Endothelial cell of umbilical vein (primary cell): Measurements from ENCODE around the gene SLFNL1. TPM values are rescaled to one million over a fixed set of nuclear protein-coding genes. Genes with fewer than 3 reads are reported as not detected.
A peak's percentile ranks its signal among the peaks of the same experiment; 100 is the strongest.

Experiments used
- BruUV-seq: library from RNA; stranded (reverse); fragments of 400-500 nt; replicated peaks from 2 replicates; lab custom pipeline; 2021; lab: Mats Ljungman, UMichigan
- CTCF ChIA-PET: fragments of 300-600, 350-600 bp; sonication (Branson Sonifier 250); formaldehyde crosslinking; loops from one replicate; lab custom pipeline; 2021; ENCODE audit warnings: antibody characterized with exemption, inconsistent platforms; lab: Charles Lee
- POLR2A ChIA-PET: fragments of 300-600, 350-600 bp; sonication (Branson Sonifier 250); formaldehyde crosslinking; loops from one replicate; lab custom pipeline; 2021; ENCODE audit warnings: antibody characterized with exemption, inconsistent platforms; lab: Charles Lee
- DNase-seq: peaks from one replicate; pipeline ENCODE4 v3.0.0-alpha.2; 2011; ENCODE audit warnings: low read depth, low spot score
- FAIRE-seq: peaks from 2 replicates; lab custom pipeline; 2011; peaks lifted over from hg19 to GRCh38; lab: Jason Lieb, UNC
- H2AFZ ChIP-seq: 2 replicates; pipeline ENCODE4 v1.6.0; 2012; ENCODE audit warnings: low read depth, low read length, control low read depth, inconsistent platforms
- H3K27ac ChIP-seq: 2 replicates; pipeline ENCODE4 v1.5.1; 2011; ENCODE audit warnings: low read depth, mild to moderate bottlenecking, control low read depth, low read length, moderate library complexity; ENCODE audit not compliant: insufficient read depth
- H3K27me3 ChIP-seq, 2 experiments: 2 replicates each; pipeline versions ENCODE4 v1.6.0 to v1.6.1; 2011; ENCODE audit warnings: low read length in 2 of 2, mixed read lengths in 1 of 2; ENCODE audit not compliant: control insufficient read depth in 2 of 2, insufficient read depth in 2 of 2
- H3K36me3 ChIP-seq, 2 experiments: 2 replicates in 1 of 2; 3 replicates in 1 of 2; pipeline ENCODE4 v1.5.1; 2011; ENCODE audit warnings: low read length in 2 of 2, mild to moderate bottlenecking in 1 of 2, moderate library complexity in 1 of 2; ENCODE audit not compliant: control insufficient read depth in 2 of 2, insufficient read depth in 2 of 2; ENCODE audit errors: extremely low read depth in 1 of 2
- H3K4me1 ChIP-seq: 3 replicates; pipeline ENCODE4 v1.5.1; 2011; ENCODE audit warnings: mild to moderate bottlenecking, low read length; ENCODE audit not compliant: control insufficient read depth, insufficient read depth; ENCODE audit errors: extremely low read depth
- H3K4me2 ChIP-seq: 2 replicates; pipeline ENCODE4 v1.6.1; 2011; ENCODE audit warnings: low read length, control low read depth, mixed read lengths; ENCODE audit not compliant: insufficient read depth
- H3K4me3 ChIP-seq, 3 experiments: fragments of 200-600 bp in 1 of 3; sonication (generic), shearing (Covaris generic) in 1 of 3; replicated peaks in 1 of 3; 2 replicates each; pipeline ENCODE4 v1.5.1; 2011 to 2016; ENCODE audit warnings: control low read depth in 3 of 3, low read length in 3 of 3, mild to moderate bottlenecking in 2 of 3, inconsistent platforms in 1 of 3, low read depth in 1 of 3, moderate library complexity in 1 of 3; ENCODE audit not compliant: insufficient read depth in 1 of 3
- H3K79me2 ChIP-seq: 2 replicates; pipeline ENCODE4 v1.6.0; 2012; ENCODE audit warnings: low read length, inconsistent platforms; ENCODE audit not compliant: control insufficient read depth, insufficient read depth
- H3K9ac ChIP-seq: replicated peaks from 2 replicates; pipeline ENCODE3; 2011; ENCODE audit warnings: low read length, control low read depth; ENCODE audit not compliant: insufficient read depth; ENCODE audit errors: extremely low read depth
- H3K9me1 ChIP-seq: replicated peaks from 3 replicates; pipeline ENCODE4 v1.6.0; 2011; ENCODE audit warnings: mild to moderate bottlenecking, low read length; ENCODE audit not compliant: control insufficient read depth, insufficient read depth; ENCODE audit errors: extremely low read depth
- H3K9me3 ChIP-seq: replicated peaks from 2 replicates; pipeline ENCODE4 v1.5.1; 2012; ENCODE audit warnings: low read length, inconsistent platforms; ENCODE audit not compliant: control insufficient read depth, insufficient read depth
- H4K20me1 ChIP-seq: replicated peaks from 2 replicates; pipeline ENCODE3; 2011; ENCODE audit warnings: mild to moderate bottlenecking, low read length; ENCODE audit not compliant: control insufficient read depth, insufficient read depth; ENCODE audit errors: extremely low read depth
- CTCF ChIP-seq, 2 donors: IDR thresholded peaks; 1 replicate in 1 of 2; 2 replicates in 1 of 2; pipeline ENCODE4 v1.5.1; 2011; ENCODE audit warnings: low read length in 2 of 2, mild to moderate bottlenecking in 2 of 2, moderate library complexity in 2 of 2, control low read depth in 1 of 2, inconsistent platforms in 1 of 2, low read depth in 1 of 2; ENCODE audit not compliant: insufficient read depth in 1 of 2; ENCODE audit errors: extremely low read depth in 1 of 2
- EZH2 ChIP-seq: IDR thresholded peaks from 2 replicates; pipeline ENCODE4 v1.6.1; 2012; ENCODE audit warnings: borderline replicate concordance, low read depth, mild to moderate bottlenecking, moderate library complexity, low read length, inconsistent platforms; ENCODE audit not compliant: severe bottlenecking
- FOS ChIP-seq: IDR thresholded peaks from 2 replicates; pipeline ENCODE4 v1.6.1; 2011; ENCODE audit warnings: mild to moderate bottlenecking, low read length, moderate library complexity, borderline replicate concordance; ENCODE audit not compliant: insufficient read depth
- GATA2 ChIP-seq: IDR thresholded peaks from 2 replicates; pipeline ENCODE4 v1.7.0; 2011; ENCODE audit warnings: low read depth, mild to moderate bottlenecking, moderate library complexity, mixed read lengths, low read length; ENCODE audit not compliant: insufficient read length, insufficient read depth
- JUN ChIP-seq: IDR thresholded peaks from 2 replicates; pipeline ENCODE4 v1.6.1; 2011; ENCODE audit warnings: borderline replicate concordance, low read depth; ENCODE audit not compliant: insufficient read length, insufficient read depth
- MYC ChIP-seq: IDR thresholded peaks from one replicate; pipeline ENCODE4 v1.6.1; 2011; ENCODE audit warnings: mild to moderate bottlenecking, low read depth, low read length
- POLR2A ChIP-seq: IDR thresholded peaks from 2 replicates; pipeline ENCODE4 v1.6.1; 2012; ENCODE audit warnings: low read depth, mild to moderate bottlenecking, control low read depth, low read length
- POLR2AphosphoS5 ChIP-seq: IDR thresholded peaks from 2 replicates; pipeline ENCODE4 v1.6.1; 2012; ENCODE audit warnings: low read depth, mild to moderate bottlenecking, control low read depth, low read length, moderate library complexity; ENCODE audit not compliant: insufficient read depth
- dilution Hi-C: fragments of 300-500 bp; cut with MboI; formaldehyde crosslinking; loops from one replicate; pipeline ENCODE4 v1.15.0; 2019; ENCODE audit warnings: low sequenced_read_pairs; ENCODE audit not compliant: extremely low pct_ligation_motif_present
- intact Hi-C: fragments of 100-400 bp; cut with micrococcal nuclease; formaldehyde crosslinking; loops from one replicate; pipeline ENCODE4 v1.10.0; 2022
- polyA plus RNA-seq, 4 experiments: library from polyadenylated mRNA; depleted of rRNA in 3 of 4; stranded (reverse) in 3 of 4; unstranded in 1 of 4; fragments of >200 nt; gene quantifications; 2 replicates each; pipeline versions ENCODE4 v1.2.1 to v1.2.3, GENCODE V29; 2011 to 2012; ENCODE audit warnings: missing spikeins in 1 of 4
- total RNA-seq: library from RNA; stranded (reverse); gene quantifications from 2 replicates; pipeline ENCODE4 v1.2.3, GENCODE V29; 2021
- TF ChIP-seq, protein P1 (sequence below): IDR thresholded peaks from 2 replicates; pipeline ENCODE4 v1.6.1; 2011; ENCODE audit not compliant: insufficient read depth, insufficient read length

Gene SLFNL1
- total and polyA plus RNA-seq, 2 donors (not counting 3 experiments of a cell fraction or from before 2014, with no cell fraction given): 0.14 to 0.29 TPM

- CTCF ChIA-PET: interaction anchor here (1.0 to 1.2 kb wide), 3 partner anchors 20 to 29 kb away, joined by 3 to 4 read pairs (median 3); no protein-coding TSS in a partner anchor
- TF ChIP-seq POLR2A (no peak), CTCF (IDR thresholded peaks at IDR 0.05; ENCODE audit: extremely low read depth in 1 of 2, insufficient read depth in 1 of 2, low read depth in 1 of 2, low read length in 2 of 2) (no peak), EZH2 (no peak), POLR2AphosphoS5 (no peak), FOS (no peak), GATA2 (no peak), JUN (no peak), MYC (no peak)
- TF ChIP-seq, protein P1, sequence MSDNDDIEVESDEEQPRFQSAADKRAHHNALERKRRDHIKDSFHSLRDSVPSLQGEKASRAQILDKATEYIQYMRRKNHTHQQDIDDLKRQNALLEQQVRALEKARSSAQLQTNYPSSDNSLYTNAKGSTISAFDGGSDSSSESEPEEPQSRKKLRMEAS: no peak
- FAIRE-seq: peak; percentile 38
- DNase-seq: no peak
- Histone ChIP-seq H3K9me1 (no peaks in the 10 kb centered on the region), H3K79me2 (peaks cover 57% of the 10 kb centered on the region), H3K4me3 (peak overlapping the region in 1 of 3 experiments; percentile 69), H3K9ac (no peak overlapping the region), H3K27ac (no peak overlapping the region), H4K20me1 (no peaks in the 10 kb centered on the region), H3K9me3 (no peaks in the 10 kb centered on the region), H2AFZ (no peak overlapping the region), H3K36me3 (peaks cover 11 to 21% of the 10 kb centered on the region in 2 experiments), H3K4me1 (peaks cover 26% of the 10 kb centered on the region), H3K27me3 (no peaks in the 10 kb centered on the region), H3K4me2 (peak overlapping the region; percentile 48)
- POLR2A ChIA-PET: no interaction called here
- dilution Hi-C loops (no loop called here), intact Hi-C loops (no loop called here)
- BruUV-seq: no TSS peak
Observed at GRCh38 chr1:40981691-40982448, 39.7 kb downstream of the SLFNL1 start.
